B cell (primary cell): Measurements from ENCODE around the gene FAM53B. TPM values are rescaled to one million over a fixed set of nuclear protein-coding genes. Genes with fewer than 3 reads are reported as not detected.

Experiments used
- ATAC-seq: fragments of 200-7000 bp; cut with Tn5 transposase; one replicate; pipeline ENCODE4 v1.10.0; 2021; ENCODE audit warnings: low read depth, mild to moderate bottlenecking, moderate number of reproducible peaks, moderate library complexity
- CTCF ChIA-PET: fragments of 350-600 bp; sonication (Branson Sonifier 250); formaldehyde crosslinking; loops from one replicate; lab custom pipeline; 2021; ENCODE audit warnings: antibody characterized with exemption, inconsistent platforms; lab: Charles Lee
- POLR2A ChIA-PET: fragments of 350-600 bp; sonication (Branson Sonifier 250); formaldehyde crosslinking; loops from one replicate; lab custom pipeline; 2021; ENCODE audit warnings: antibody characterized with exemption; lab: Charles Lee
- DNase-seq: peaks from one replicate; pipeline ENCODE4 v3.0.0; 2013
- H2AFZ ChIP-seq: 2 replicates; pipeline ENCODE4 v1.6.1; 2012; ENCODE audit warnings: mild to moderate bottlenecking, low read depth, low read length; ENCODE audit not compliant: insufficient read depth, poor library complexity, severe bottlenecking
- H3K27ac ChIP-seq, 2 donors: 1 replicate in 1 of 2; 2 replicates in 1 of 2; pipeline ENCODE4 v1.5.1; 2012 to 2013; ENCODE audit warnings: low read length in 2 of 2, mild to moderate bottlenecking in 2 of 2, moderate library complexity in 1 of 2
- H3K27me3 ChIP-seq, 4 experiments: fragments of 200-600 bp in 1 of 4; sonication (generic) in 1 of 4; replicated peaks in 1 of 4; 1 replicate in 2 of 4; 2 replicates in 2 of 4; pipeline versions ENCODE4 v1.6.1 to v1.7.0; 2013 to 2016; ENCODE audit warnings: low read length in 3 of 4, mild to moderate bottlenecking in 2 of 4, mixed read lengths in 1 of 4, moderate library complexity in 1 of 4; ENCODE audit not compliant: insufficient read depth in 4 of 4, control insufficient read depth in 3 of 4; ENCODE audit errors: control extremely low read depth in 1 of 4
- H3K36me3 ChIP-seq, 2 experiments: replicated peaks in 1 of 2; 1 replicate in 1 of 2; 2 replicates in 1 of 2; pipeline versions ENCODE4 v1.6.1 to v1.7.1; 2013; ENCODE audit warnings: low read length in 1 of 2; ENCODE audit not compliant: insufficient read depth in 2 of 2, control insufficient read depth in 1 of 2; ENCODE audit errors: control extremely low read depth in 1 of 2, extremely low read depth in 1 of 2
- H3K4me1 ChIP-seq, 2 donors: fragments of 200-600 bp in 1 of 2; sonication (generic) in 1 of 2; 1 replicate in 1 of 2; 2 replicates in 1 of 2; pipeline versions ENCODE4 v1.5.1 to v1.6.1; 2013 to 2017; ENCODE audit warnings: low read length in 2 of 2; ENCODE audit not compliant: control insufficient read depth in 2 of 2, insufficient read depth in 2 of 2
- H3K4me2 ChIP-seq: replicated peaks from 2 replicates; pipeline ENCODE3; 2012; ENCODE audit warnings: mild to moderate bottlenecking, low read depth, low read length; ENCODE audit not compliant: poor library complexity, severe bottlenecking
- H3K4me3 ChIP-seq, 5 experiments: fragments of 200-600 bp in 1 of 5; sonication (generic) in 1 of 5; 1 replicate in 3 of 5; 2 replicates in 2 of 5; pipeline versions ENCODE4 v1.5.1 to v1.7.0; 2011 to 2016; ENCODE audit warnings: low read length in 4 of 5, mild to moderate bottlenecking in 4 of 5, low read depth in 2 of 5, control low read depth in 1 of 5, moderate library complexity in 1 of 5; ENCODE audit not compliant: insufficient read depth in 1 of 5; ENCODE audit errors: control extremely low read depth in 1 of 5, extremely low read depth in 1 of 5
- H3K79me2 ChIP-seq: fragments of 200-600 bp; sonication (generic); one replicate; pipeline ENCODE4 v1.6.0; 2016; ENCODE audit warnings: low read length; ENCODE audit not compliant: control insufficient read depth, insufficient read depth
- H3K9ac ChIP-seq: fragments of 200-600 bp; sonication (generic); 2 replicates; pipeline ENCODE4 v1.6.1; 2017; ENCODE audit warnings: mild to moderate bottlenecking, low read length, moderate library complexity
- H3K9me3 ChIP-seq, 3 donors: one replicate each; pipeline versions ENCODE4 v1.6.1 to v1.7.1; 2013; ENCODE audit warnings: low read length in 2 of 3; ENCODE audit not compliant: control insufficient read depth in 2 of 3, insufficient read depth in 1 of 3; ENCODE audit errors: control extremely low read depth in 1 of 3
- H4K20me1 ChIP-seq: 2 replicates; pipeline ENCODE4 v1.6.0; 2012; ENCODE audit warnings: mild to moderate bottlenecking, low read length; ENCODE audit not compliant: insufficient read depth, control insufficient read depth, poor library complexity, severe bottlenecking
- H3K27ac Mint-ChIP-seq: one replicate; pipeline ENCODE4 v1.8.0; 2021; ENCODE audit warnings: mixed read lengths
- H3K27me3 Mint-ChIP-seq: one replicate; pipeline ENCODE4 v1.8.0; 2021; ENCODE audit warnings: mixed read lengths
- H3K4me1 Mint-ChIP-seq: one replicate; pipeline ENCODE4 v1.8.0; 2021; ENCODE audit warnings: mixed read lengths
- H3K4me3 Mint-ChIP-seq: one replicate; pipeline ENCODE4 v1.8.0; 2021; ENCODE audit warnings: mixed read lengths
- H3K9me3 Mint-ChIP-seq: one replicate; pipeline ENCODE4 v1.8.0; 2022; ENCODE audit warnings: mixed read lengths; ENCODE audit not compliant: insufficient read depth
- CTCF ChIP-seq: fragments of 200-600 bp; IDR thresholded peaks from one replicate; pipeline ENCODE4 v1.8.0; 2022; ENCODE audit warnings: antibody characterized with exemption, mild to moderate bottlenecking
- EZH2 ChIP-seq: IDR thresholded peaks from 2 replicates; pipeline ENCODE4 v1.6.1; 2012; ENCODE audit warnings: borderline replicate concordance, low read depth, mild to moderate bottlenecking, moderate library complexity, low read length; ENCODE audit not compliant: insufficient read depth, poor library complexity, severe bottlenecking
- WGBS: methylation state at CpG from one replicate; pipeline ENCODE4 v1.1.5; 2013; ENCODE audit warnings: missing lambda C conversion rate; ENCODE audit not compliant: insufficient coverage; 5-methylcytosine and 5-hydroxymethylcytosine counted together
- intact Hi-C: fragments of 100-400 bp; cut with micrococcal nuclease; formaldehyde crosslinking; loops from one replicate; pipeline ENCODE4 v1.10.0; 2022
- polyA plus RNA-seq: library from polyadenylated mRNA; depleted of rRNA; stranded (reverse); fragments of >200 nt; gene quantifications from 2 replicates; pipeline ENCODE4 v1.2.3, GENCODE V29; 2012
- total RNA-seq, 2 donors: library from RNA; stranded (reverse); fragments of 120-200 nt in 1 of 2; gene quantifications; 1 replicate in 1 of 2; 2 replicates in 1 of 2; pipeline versions ENCODE4 v1.2.3 to v1.2.4, GENCODE V29; 2013 to 2022

The FAM53B gene
- total and polyA plus RNA-seq, 2 donors (not counting 1 experiment from before 2014, with no cell fraction given) = 51.2 to 186 TPM

- Histone ChIP-seq H2AFZ (no peak overlapping the region), H3K9me3 (peaks cover 0 to 15% (median 0%) of the 10 kb centered on the region in 3 donors), H3K27me3 (no peaks in the 10 kb centered on the region), H4K20me1 (no peaks in the 10 kb centered on the region), H3K36me3 (no peaks in the 10 kb centered on the region), H3K4me1 (peaks cover 53 to 64% of the 10 kb centered on the region in 2 donors), H3K4me3 (no peak overlapping the region), H3K79me2 (peaks cover 32% of the 10 kb centered on the region), H3K27ac (peak overlapping the region in 1 of 2 donors; percentile 31), H3K9ac (no peak overlapping the region), H3K4me2 (peak overlapping the region; percentile 14)
- no peaks in the 10 kb centered on the region for H3K9me3 Mint-ChIP-seq
- no peaks in the 10 kb centered on the region for H3K27me3 Mint-ChIP-seq
- intact Hi-C loops = no loop called here
- H3K4me1 Mint-ChIP-seq = peaks cover 72% of the 10 kb centered on the region
- DNase-seq (peak; percentile 13), ATAC-seq (no peak)
- 54% methylated on average over 6 of the region's 7 CpGs for WGBS
- POLR2A ChIA-PET = interaction anchor here (0.8 to 1.3 kb wide), 4 partner anchors 9 to 28 kb away, joined by 3 to 8 read pairs (median 4); no protein-coding TSS in a partner anchor
- H3K4me3 Mint-ChIP-seq = no peak overlapping the region
- H3K27ac Mint-ChIP-seq = peak overlapping the region; percentile 74
- CTCF ChIA-PET = interaction anchor here (0.8 to 1.8 kb wide), 3 partner anchors 9 to 149 kb away, joined by 3 to 9 read pairs (median 6); no protein-coding TSS in a partner anchor
- no peak for TF ChIP-seq CTCF
- TF ChIP-seq EZH2 = no peak
Observed at GRCh38 chr10:124592101-124592500, 152.1 kb downstream of the FAM53B start.

GRCh38 chr10:124591123-124591495 is 153.1 kb downstream of the FAM53B start:
- Histone ChIP-seq H3K9ac (no peak overlapping the region), H3K79me2 (peaks cover 22% of the 10 kb centered on the region), H3K4me2 (no peak overlapping the region), H3K27me3 (no peaks in the 10 kb centered on the region), H2AFZ (no peak overlapping the region), H3K36me3 (no peaks in the 10 kb centered on the region), H3K4me3 (no peak overlapping the region), H3K9me3 (peaks cover 0 to 15% (median 0%) of the 10 kb centered on the region in 3 donors), H3K27ac (no peak overlapping the region), H3K4me1 (peaks cover 53 to 64% of the 10 kb centered on the region in 2 donors), H4K20me1 (no peaks in the 10 kb centered on the region)
- H3K9me3 Mint-ChIP-seq = no peaks in the 10 kb centered on the region
- POLR2A ChIA-PET = interaction anchor here (0.8 kb wide), 1 partner anchor 10 kb away, joined by 8 read pairs; no protein-coding TSS in a partner anchor
- CTCF ChIA-PET = interaction anchor here (1.6 to 1.8 kb wide), 2 partner anchors 10 to 25 kb away, joined by 6 to 9 read pairs; no protein-coding TSS in a partner anchor
- ATAC-seq = no peak
- H3K27me3 Mint-ChIP-seq = no peaks in the 10 kb centered on the region
- peak overlapping the region; percentile 50 for H3K27ac Mint-ChIP-seq
- intact Hi-C loops = no loop called here
- H3K4me3 Mint-ChIP-seq = no peak overlapping the region
- H3K4me1 Mint-ChIP-seq = peaks cover 70% of the 10 kb centered on the region
- TF ChIP-seq CTCF (no peak), EZH2 (no peak)
- WGBS = 95% methylated on average over 4 of the region's 5 CpGs
- DNase-seq = no peak
